Kidney (tissue), 14 donors: ENCODE results near the gene MIPEP. TPM values are rescaled to one million over a fixed set of nuclear protein-coding genes. Genes with fewer than 3 reads are reported as not detected.

Experiments
- DNase-seq, 5 donors: peaks; one replicate each; pipeline ENCODE4 v3.0.0-alpha.2; 2013 to 2020
- FAIRE-seq: peaks from 2 replicates; lab custom pipeline; 2012; peaks lifted over from hg19 to GRCh38; lab: Jason Lieb, UNC
- H3K27ac ChIP-seq, 2 donors: one replicate each; pipeline ENCODE4 v1.7.0; 2013; ENCODE audit warnings: low read depth in 2 of 2, low read length in 2 of 2, inconsistent platforms in 1 of 2
- H3K27me3 ChIP-seq: one replicate; pipeline ENCODE4 v1.7.1; 2013; ENCODE audit warnings: low read length, inconsistent platforms; ENCODE audit not compliant: control insufficient read depth, insufficient read depth
- H3K36me3 ChIP-seq, 3 donors: one replicate each; pipeline versions ENCODE4 v1.7.0 to v1.7.1; 2013; ENCODE audit warnings: low read length in 3 of 3, control low read depth in 1 of 3, inconsistent platforms in 1 of 3; ENCODE audit not compliant: insufficient read depth in 3 of 3, control insufficient read depth in 2 of 3
- H3K4me1 ChIP-seq, 3 donors: one replicate each; pipeline versions ENCODE4 v1.7.0 to v1.7.1; 2013; ENCODE audit warnings: low read length in 3 of 3, inconsistent platforms in 1 of 3, low read depth in 1 of 3; ENCODE audit not compliant: control insufficient read depth in 2 of 3, insufficient read depth in 2 of 3
- H3K4me3 ChIP-seq, 3 donors: one replicate each; pipeline versions ENCODE4 v1.7.0 to v1.8.1; 2013; ENCODE audit warnings: low read length in 3 of 3, control low read depth in 1 of 3, inconsistent platforms in 1 of 3
- H3K9ac ChIP-seq, 3 donors: one replicate each; pipeline versions ENCODE4 v1.7.0 to v1.7.1; 2013; ENCODE audit warnings: low read length in 3 of 3, control low read depth in 1 of 3, inconsistent platforms in 1 of 3
- H3K9me3 ChIP-seq, 3 donors: one replicate each; pipeline versions ENCODE4 v1.7.0 to v1.7.1; 2013; ENCODE audit warnings: low read length in 3 of 3, control low read depth in 1 of 3, inconsistent platforms in 1 of 3; ENCODE audit not compliant: control insufficient read depth in 2 of 3, insufficient read depth in 1 of 3
- CTCF ChIP-seq: IDR thresholded peaks from 3 replicates; pipeline ENCODE4 v1.5.1; 2012; ENCODE audit warnings: mild to moderate bottlenecking, moderate library complexity, borderline replicate concordance; ENCODE audit not compliant: insufficient read depth; ENCODE audit errors: extremely low read depth
- intact Hi-C: fragments of 100-400 bp; cut with DNase I; formaldehyde crosslinking; loops from one replicate; pipeline ENCODE4 v1.11.1; 2022
- polyA plus RNA-seq: library from polyadenylated mRNA; stranded (reverse); fragments of 350-450 nt; fragmentation: Illumina TruSeq; extraction: RNeasy Lipid Tissue Mini Kit (QIAGEN cat#74804); gene quantifications from one replicate; pipeline ENCODE4 v1.2.3, GENCODE V29; 2014; ENCODE audit warnings: low read depth, low replicate concordance; ENCODE audit not compliant: insufficient read depth
- total RNA-seq: library from RNA; stranded (reverse); fragmentation: NEBNext Ultra II Directional; extraction: Animal tissue kit (Norgen Biotek cat#: 25700); gene quantifications from one replicate; pipeline ENCODE4 v1.2.1, GENCODE V29; 2021
- donor health status: control.
- donor health status: control.
- donor health status: control.
- donor health status: control.
- donor health status: control.
- donor health status: DM: yes; HTN: yes; CAD: no.
- donor health status: Normal renal cell carcinoma (clear cell type).

Gene MIPEP
- total and polyA plus RNA-seq, 2 donors from 2014 or later, result 29.1 to 46.8 TPM

- no peaks in the 10 kb centered on the region for H3K27me3 ChIP-seq
- peaks cover 0 to 8% (median 6%) of the 10 kb centered on the region in 3 donors for H3K36me3 ChIP-seq
- H3K4me1 ChIP-seq, result no peaks in the 10 kb centered on the region
- no peak overlapping the region for H3K4me3 ChIP-seq
- H3K9ac ChIP-seq, result no peak overlapping the region
- no peaks in the 10 kb centered on the region for H3K9me3 ChIP-seq
- intact Hi-C loops, result no loop called here
- no peak for TF ChIP-seq CTCF
- DNase-seq, result no peak
- H3K27ac ChIP-seq, result no peak overlapping the region
- no peak for FAIRE-seq
Observed at GRCh38 chr13:23865026-23865425, 24.2 kb downstream of the MIPEP start.

DNA sequence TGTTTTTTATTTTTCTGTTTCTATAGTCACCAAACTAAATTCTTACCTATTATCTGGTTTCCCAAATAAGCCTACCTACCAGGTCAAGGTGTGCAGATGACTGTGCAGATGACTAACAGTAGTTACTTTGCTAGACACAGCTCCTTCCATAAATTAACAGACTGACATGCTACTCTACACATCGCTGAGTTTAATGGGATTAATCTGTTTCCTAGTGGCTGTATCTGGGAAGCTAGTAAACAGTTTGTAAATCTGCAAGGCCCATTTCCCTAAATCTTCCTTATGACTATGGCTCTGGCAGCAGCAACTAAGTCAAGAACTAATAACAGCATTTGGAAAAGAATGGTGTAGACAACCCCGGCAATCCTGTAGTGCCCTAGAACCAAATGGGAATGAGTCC is 27.9 kb downstream of the MIPEP start:
- H3K4me3 ChIP-seq, result no peak overlapping the region
- no peaks in the 10 kb centered on the region for H3K4me1 ChIP-seq
- intact Hi-C loops, result no loop called here
- H3K9me3 ChIP-seq, result no peaks in the 10 kb centered on the region
- TF ChIP-seq CTCF, result no peak
- FAIRE-seq, result no peak
- H3K36me3 ChIP-seq, result peaks cover 0 to 8% (median 2%) of the 10 kb centered on the region in 3 donors
- peak in 3 of 5 donors; percentile 18 to 88 (median 79) for DNase-seq
- H3K9ac ChIP-seq, result no peak overlapping the region
- no peak overlapping the region for H3K27ac ChIP-seq
- H3K27me3 ChIP-seq, result no peaks in the 10 kb centered on the region

DNA sequence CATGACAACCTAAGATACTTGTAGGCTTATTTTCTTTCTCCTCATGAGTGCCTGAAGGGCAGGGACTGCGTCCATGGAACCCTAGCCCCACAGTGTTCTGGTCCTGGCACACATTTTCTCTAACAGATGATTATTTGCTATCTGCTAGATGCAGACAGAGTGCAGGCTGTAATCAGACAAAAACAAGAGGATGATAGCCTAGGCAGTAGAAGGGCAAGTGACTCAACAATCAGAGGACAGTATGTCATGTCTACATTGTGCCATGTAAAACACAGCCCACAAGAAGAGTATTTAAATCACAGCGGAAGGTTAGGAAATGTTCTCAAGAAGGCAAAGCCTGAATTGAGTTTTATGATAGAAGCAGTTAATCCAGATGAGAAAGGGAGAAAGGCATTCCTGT is 29.3 kb downstream of the MIPEP start:
- intact Hi-C loops, result no loop called here
- H3K27ac ChIP-seq, result no peak overlapping the region
- no peak for DNase-seq
- H3K9ac ChIP-seq, result no peak overlapping the region
- no peak overlapping the region for H3K4me3 ChIP-seq
- TF ChIP-seq CTCF, result no peak
- no peaks in the 10 kb centered on the region for H3K4me1 ChIP-seq
- peaks cover 0 to 8% (median 2%) of the 10 kb centered on the region in 3 donors for H3K36me3 ChIP-seq
- FAIRE-seq, result no peak
- H3K27me3 ChIP-seq, result no peaks in the 10 kb centered on the region
- H3K9me3 ChIP-seq, result no peaks in the 10 kb centered on the region

- TF ChIP-seq CTCF, result no peak
- H3K27me3 ChIP-seq, result no peaks in the 10 kb centered on the region
- H3K36me3 ChIP-seq, result peaks cover 0 to 8% (median 2%) of the 10 kb centered on the region in 3 donors
- no peak overlapping the region for H3K9ac ChIP-seq
- FAIRE-seq (no peak), DNase-seq (no peak)
- H3K9me3 ChIP-seq, result no peaks in the 10 kb centered on the region
- H3K27ac ChIP-seq, result no peak overlapping the region
- H3K4me3 ChIP-seq, result no peak overlapping the region
- intact Hi-C loops, result no loop called here
- H3K4me1 ChIP-seq, result no peaks in the 10 kb centered on the region
Observed at GRCh38 chr13:23859455-23859854, 29.7 kb downstream of the MIPEP start.
